Measurements from ENCODE around the gene CLEC11A. TPM values are rescaled to one million over a fixed set of nuclear protein-coding genes. Genes with fewer than 3 reads are reported as not detected.
A peak's percentile ranks its signal among the peaks of the same experiment; 100 is the strongest.

Gene CLEC11A
- polyA plus RNA-seq, 1 experiment: 136 TPM

- no peak for TF ChIP-seq CTCF (IDR thresholded peaks at IDR 0.05; ENCODE audit: insufficient read depth, low read depth, low read length)
- DNase-seq (ENCODE audit: low read depth): no peak
- ChIA-PET POLR2A (no interaction called here), CTCF (interaction anchor here (1.4 to 1.5 kb wide), 2 partner anchors 7 to 161 kb away, joined by 4 read pairs; no protein-coding TSS in a partner anchor)
- Histone ChIP-seq H3K4me3 (ENCODE audit: low read depth, low read length) (no peak overlapping the region), H3K36me3 (ENCODE audit: control insufficient read depth, insufficient read depth, low read length) (peaks cover 1% of the 10 kb centered on the region; the same call in 1 of the 2 replicates), H3K27me3 (ENCODE audit: control insufficient read depth, insufficient read depth, low read length) (no peaks in the 10 kb centered on the region)
These were observed 6.0 kb upstream of the CLEC11A start for GRCh38 chr19:50717026-50717723.

- TF ChIP-seq CTCF (IDR thresholded peaks at IDR 0.05; ENCODE audit: insufficient read depth, low read depth, low read length): no peak
- H3K4me3 ChIP-seq (ENCODE audit: low read depth, low read length): peak overlapping the region; percentile 56
- no peak for DNase-seq (ENCODE audit: low read depth)
These were observed 5.3 kb upstream of the CLEC11A start for GRCh38 chr19:50717891-50718254.

GRCh38 chr19:50718255-50719118 is 4.7 kb upstream of the CLEC11A start:
- CTCF ChIA-PET: interaction anchor here (0.9 to 1.0 kb wide), 2 partner anchors 13 to 65 kb away, joined by 3 to 4 read pairs; no protein-coding TSS in a partner anchor
- Histone ChIP-seq H3K4me3 (ENCODE audit: low read depth, low read length) (peak overlapping the region; percentile 56), H3K36me3 (ENCODE audit: control insufficient read depth, insufficient read depth, low read length) (no peaks in the 10 kb centered on the region; the same call in 1 of the 2 replicates), H3K27me3 (ENCODE audit: control insufficient read depth, insufficient read depth, low read length) (no peaks in the 10 kb centered on the region)
- POLR2A ChIA-PET: no interaction called here
- no peak for DNase-seq (ENCODE audit: low read depth)
- no peak for TF ChIP-seq CTCF (IDR thresholded peaks at IDR 0.05; ENCODE audit: insufficient read depth, low read depth, low read length)

More at GRCh38 chr19:50717891-50718254, 5.3 kb upstream of the CLEC11A start:
- H3K36me3 ChIP-seq (ENCODE audit: control insufficient read depth, insufficient read depth, low read length): no peaks in the 10 kb centered on the region; the same call in 1 of the 2 replicates
- no peaks in the 10 kb centered on the region for H3K27me3 ChIP-seq (ENCODE audit: control insufficient read depth, insufficient read depth, low read length)
- CTCF ChIA-PET: no interaction called here
- POLR2A ChIA-PET: no interaction called here

- Histone ChIP-seq H3K36me3 (ENCODE audit: control insufficient read depth, insufficient read depth, low read length) (no peaks in the 10 kb centered on the region; the same call in 1 of the 2 replicates), H3K4me3 (ENCODE audit: low read depth, low read length) (peak overlapping the region; percentile 56), H3K27me3 (ENCODE audit: control insufficient read depth, insufficient read depth, low read length) (no peaks in the 10 kb centered on the region)
- no peak for TF ChIP-seq CTCF (IDR thresholded peaks at IDR 0.05; ENCODE audit: insufficient read depth, low read depth, low read length)
- ChIA-PET CTCF (interaction anchor here (0.9 to 1.0 kb wide), 2 partner anchors 14 to 65 kb away, joined by 3 to 4 read pairs; no protein-coding TSS in a partner anchor), POLR2A (no interaction called here)
- no peak for DNase-seq (ENCODE audit: low read depth)
These were observed 4.1 kb upstream of the CLEC11A start for GRCh38 chr19:50719119-50719435.

- no peak for TF ChIP-seq CTCF (IDR thresholded peaks at IDR 0.05; ENCODE audit: insufficient read depth, low read depth, low read length)
- ChIA-PET POLR2A (no interaction called here), CTCF (no interaction called here)
- H3K27me3 ChIP-seq (ENCODE audit: control insufficient read depth, insufficient read depth, low read length): no peaks in the 10 kb centered on the region
- no peak for DNase-seq (ENCODE audit: low read depth)
- no peaks in the 10 kb centered on the region; the same call in 1 of the 2 replicates for H3K36me3 ChIP-seq (ENCODE audit: control insufficient read depth, insufficient read depth, low read length)
- peak within 1 kb of the TSS; percentile 56 for H3K4me3 ChIP-seq (ENCODE audit: low read depth, low read length)
These were observed 3.6 kb upstream of the CLEC11A start, which contains the start of gene SHANK1 for GRCh38 chr19:50719566-50719965. Gene SHANK1, minus strand, starts transcription at chr19:50719802. Its CDS starts 2,883 bp downstream, at chr19:50716919.
